Astrocyte (in vitro differentiated cells and primary cell): ENCODE results near the gene ARMCX6. TPM values are rescaled to one million over a fixed set of nuclear protein-coding genes. Genes with fewer than 3 reads are reported as not detected.

Experiments
- DNase-seq: peaks from one replicate; pipeline ENCODE4 v3.0.0-alpha.2; 2010; ENCODE audit warnings: low read depth
- FAIRE-seq: peaks from 2 replicates; lab custom pipeline; 2011; peaks lifted over from hg19 to GRCh38; lab: Jason Lieb, UNC
- H2AFZ ChIP-seq: 2 replicates; pipeline ENCODE4 v1.6.0; 2012; ENCODE audit warnings: low read depth, low read length, inconsistent platforms
- H3K27ac ChIP-seq: 2 replicates; pipeline ENCODE4 v1.5.1; 2011; ENCODE audit warnings: low read depth, low read length, inconsistent platforms
- H3K27me3 ChIP-seq: 2 replicates; pipeline ENCODE4 v1.6.0; 2011; ENCODE audit warnings: low read length, inconsistent platforms; ENCODE audit not compliant: insufficient read depth
- H3K36me3 ChIP-seq: 2 replicates; pipeline ENCODE4 v1.5.1; 2011; ENCODE audit warnings: low read length, inconsistent platforms; ENCODE audit not compliant: insufficient read depth
- H3K4me1 ChIP-seq: 2 replicates; pipeline ENCODE4 v1.5.1; 2011; ENCODE audit warnings: low read length, inconsistent platforms; ENCODE audit not compliant: insufficient read depth
- H3K4me2 ChIP-seq: 2 replicates; pipeline ENCODE4 v1.6.0; 2012; ENCODE audit warnings: low read length, inconsistent platforms
- H3K4me3 ChIP-seq: 2 replicates; pipeline ENCODE4 v1.5.1; 2011; ENCODE audit warnings: low read depth, mild to moderate bottlenecking, low read length, inconsistent platforms; ENCODE audit not compliant: insufficient read depth
- H3K79me2 ChIP-seq: 2 replicates; pipeline ENCODE4 v1.6.0; 2012; ENCODE audit warnings: mild to moderate bottlenecking, low read length, inconsistent platforms; ENCODE audit not compliant: insufficient read depth
- H3K9ac ChIP-seq: 2 replicates; pipeline ENCODE4 v1.6.0; 2012; ENCODE audit warnings: mild to moderate bottlenecking, low read length, inconsistent platforms
- H3K9me3 ChIP-seq: 2 replicates; pipeline ENCODE4 v1.5.1; 2012; ENCODE audit warnings: low read depth, mild to moderate bottlenecking, low read length, inconsistent platforms; ENCODE audit not compliant: insufficient read depth
- H4K20me1 ChIP-seq: 2 replicates; pipeline ENCODE4 v1.6.0; 2012; ENCODE audit warnings: low read length, inconsistent platforms; ENCODE audit not compliant: insufficient read depth
- H3K27ac Mint-ChIP-seq: one replicate; pipeline ENCODE4 v1.8.0; 2021; ENCODE audit warnings: mild to moderate bottlenecking, mixed read lengths; ENCODE audit not compliant: unreplicated experiment
- H3K27me3 Mint-ChIP-seq: one replicate; pipeline ENCODE4 v1.8.0; 2021; ENCODE audit warnings: low read depth, mixed read lengths; ENCODE audit not compliant: unreplicated experiment
- H3K36me3 Mint-ChIP-seq: one replicate; pipeline ENCODE4 v1.8.0; 2021; ENCODE audit warnings: low read depth, mixed read lengths; ENCODE audit not compliant: unreplicated experiment
- H3K4me1 Mint-ChIP-seq: one replicate; pipeline ENCODE4 v1.8.0; 2021; ENCODE audit warnings: low read depth, mixed read lengths; ENCODE audit not compliant: unreplicated experiment
- H3K4me3 Mint-ChIP-seq: one replicate; pipeline ENCODE4 v1.8.0; 2021; ENCODE audit warnings: mild to moderate bottlenecking, moderate library complexity, mixed read lengths; ENCODE audit not compliant: unreplicated experiment
- H3K9me3 Mint-ChIP-seq: one replicate; pipeline ENCODE4 v1.8.0; 2021; ENCODE audit warnings: mild to moderate bottlenecking, mixed read lengths; ENCODE audit not compliant: unreplicated experiment
- EZH2 ChIP-seq: IDR thresholded peaks from 2 replicates; pipeline ENCODE4 v1.6.1; 2012; ENCODE audit warnings: mild to moderate bottlenecking, low read length, inconsistent platforms; ENCODE audit not compliant: insufficient read depth
- total RNA-seq: library from RNA; stranded (reverse); gene quantifications from 2 replicates; pipeline ENCODE4 v1.2.1, GENCODE V29; 2021
- TF ChIP-seq, protein P1 (sequence below): IDR thresholded peaks from 2 replicates; pipeline ENCODE4 v1.5.1; 2011; ENCODE audit warnings: low read depth, mild to moderate bottlenecking, inconsistent platforms, low read length, moderate library complexity; ENCODE audit not compliant: insufficient read depth

The ARMCX6 gene
- total RNA-seq, 1 donor from 2014 or later = 71.2 TPM

GRCh38 chrX:101639583-101639982, 21.8 kb upstream of the ARMCX6 start:
- H2AFZ ChIP-seq = no peak overlapping the region
- no peak for DNase-seq
- no peaks in the 10 kb centered on the region for H3K36me3 ChIP-seq
- H3K4me1 ChIP-seq = no peaks in the 10 kb centered on the region
- H3K27ac ChIP-seq = no peak overlapping the region
- Mint-ChIP-seq H3K27ac (no peak overlapping the region), H3K4me1 (no peaks in the 10 kb centered on the region), H3K9me3 (no peaks in the 10 kb centered on the region), H3K4me3 (no peak overlapping the region), H3K36me3 (peaks cover 2% of the 10 kb centered on the region), H3K27me3 (no peaks in the 10 kb centered on the region)
- H3K9me3 ChIP-seq = no peaks in the 10 kb centered on the region
- no peaks in the 10 kb centered on the region for H3K27me3 ChIP-seq
- TF ChIP-seq, protein P1, sequence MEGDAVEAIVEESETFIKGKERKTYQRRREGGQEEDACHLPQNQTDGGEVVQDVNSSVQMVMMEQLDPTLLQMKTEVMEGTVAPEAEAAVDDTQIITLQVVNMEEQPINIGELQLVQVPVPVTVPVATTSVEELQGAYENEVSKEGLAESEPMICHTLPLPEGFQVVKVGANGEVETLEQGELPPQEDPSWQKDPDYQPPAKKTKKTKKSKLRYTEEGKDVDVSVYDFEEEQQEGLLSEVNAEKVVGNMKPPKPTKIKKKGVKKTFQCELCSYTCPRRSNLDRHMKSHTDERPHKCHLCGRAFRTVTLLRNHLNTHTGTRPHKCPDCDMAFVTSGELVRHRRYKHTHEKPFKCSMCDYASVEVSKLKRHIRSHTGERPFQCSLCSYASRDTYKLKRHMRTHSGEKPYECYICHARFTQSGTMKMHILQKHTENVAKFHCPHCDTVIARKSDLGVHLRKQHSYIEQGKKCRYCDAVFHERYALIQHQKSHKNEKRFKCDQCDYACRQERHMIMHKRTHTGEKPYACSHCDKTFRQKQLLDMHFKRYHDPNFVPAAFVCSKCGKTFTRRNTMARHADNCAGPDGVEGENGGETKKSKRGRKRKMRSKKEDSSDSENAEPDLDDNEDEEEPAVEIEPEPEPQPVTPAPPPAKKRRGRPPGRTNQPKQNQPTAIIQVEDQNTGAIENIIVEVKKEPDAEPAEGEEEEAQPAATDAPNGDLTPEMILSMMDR = no peak
- TF ChIP-seq EZH2 = no peak
- H3K9ac ChIP-seq = no peak overlapping the region
- H3K4me3 ChIP-seq = no peak overlapping the region
- H4K20me1 ChIP-seq = no peaks in the 10 kb centered on the region
- FAIRE-seq = no peak
- no peaks in the 10 kb centered on the region for H3K79me2 ChIP-seq
- no peak overlapping the region for H3K4me2 ChIP-seq

- FAIRE-seq = no peak
- no peak overlapping the region for H2AFZ ChIP-seq
- peak overlapping the region; percentile 22 for H3K4me3 Mint-ChIP-seq
- no peak overlapping the region for H3K27ac Mint-ChIP-seq
- no peak overlapping the region for H3K9ac ChIP-seq
- peaks cover 30% of the 10 kb centered on the region for H3K79me2 ChIP-seq
- no peaks in the 10 kb centered on the region for H3K27me3 ChIP-seq
- no peaks in the 10 kb centered on the region for H3K9me3 ChIP-seq
- no peak overlapping the region for H3K4me2 ChIP-seq
- H3K36me3 ChIP-seq = no peaks in the 10 kb centered on the region
- no peaks in the 10 kb centered on the region for H3K9me3 Mint-ChIP-seq
- H3K4me1 Mint-ChIP-seq = peaks cover 16% of the 10 kb centered on the region
- H3K36me3 Mint-ChIP-seq = peaks cover 3% of the 10 kb centered on the region
- TF ChIP-seq, protein P1 = no peak
- no peak for TF ChIP-seq EZH2
- peaks cover 6% of the 10 kb centered on the region for H3K4me1 ChIP-seq
- peaks cover 5% of the 10 kb centered on the region for H4K20me1 ChIP-seq
- no peak overlapping the region for H3K27ac ChIP-seq
- DNase-seq = peak; percentile 39
- no peaks in the 10 kb centered on the region for H3K27me3 Mint-ChIP-seq
- H3K4me3 ChIP-seq = no peak overlapping the region
Observed at GRCh38 chrX:101619364-101619763, 1.6 kb upstream of the ARMCX6 start.

DNA sequence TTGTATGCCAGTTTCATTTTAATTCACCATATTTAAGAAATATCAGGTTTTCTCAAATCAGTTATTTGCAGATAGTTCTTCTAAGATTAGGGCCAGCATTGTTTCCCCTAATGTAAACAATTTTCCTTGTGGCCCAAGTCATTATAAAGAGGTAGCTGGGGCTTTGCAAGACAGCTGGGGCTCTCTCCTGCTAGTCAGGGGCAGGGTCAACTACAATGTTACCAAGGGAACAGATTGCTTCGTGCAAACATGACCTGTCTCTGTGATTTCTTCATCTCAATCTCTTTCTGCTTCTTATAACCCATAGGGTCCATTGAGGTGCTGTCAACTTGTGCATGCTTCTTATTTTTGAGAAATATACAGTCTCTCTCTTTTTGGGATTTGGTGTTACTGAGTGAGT, 12.1 kb downstream of the ARMCX6 start:
- no peaks in the 10 kb centered on the region for H3K36me3 Mint-ChIP-seq
- no peak for DNase-seq
- no peak overlapping the region for H3K9ac ChIP-seq
- no peaks in the 10 kb centered on the region for H3K27me3 Mint-ChIP-seq
- H3K9me3 Mint-ChIP-seq = no peaks in the 10 kb centered on the region
- H3K79me2 ChIP-seq = no peaks in the 10 kb centered on the region
- no peaks in the 10 kb centered on the region for H3K9me3 ChIP-seq
- no peaks in the 10 kb centered on the region for H3K4me1 Mint-ChIP-seq
- no peaks in the 10 kb centered on the region for H3K4me1 ChIP-seq
- no peaks in the 10 kb centered on the region for H3K27me3 ChIP-seq
- no peak overlapping the region for H3K4me3 ChIP-seq
- peak; percentile 26 for FAIRE-seq
- H2AFZ ChIP-seq = no peak overlapping the region
- H3K27ac ChIP-seq = no peak overlapping the region
- no peak overlapping the region for H3K4me3 Mint-ChIP-seq
- H3K36me3 ChIP-seq = no peaks in the 10 kb centered on the region
- H4K20me1 ChIP-seq = no peaks in the 10 kb centered on the region
- TF ChIP-seq, protein P1 = no peak
- no peak for TF ChIP-seq EZH2
- no peak overlapping the region for H3K27ac Mint-ChIP-seq
- H3K4me2 ChIP-seq = no peak overlapping the region
